ENCODE results near the gene LRIG2. TPM values are rescaled to one million over a fixed set of nuclear protein-coding genes. Genes with fewer than 3 reads are reported as not detected.
A peak's percentile ranks its signal among the peaks of the same experiment; 100 is the strongest.
"Not testable (repeated sequence)": the region's sequence is repeated elsewhere in the genome, so short reads cannot be mapped to it uniquely, and the experiment has no call there.

Gene LRIG2
- total RNA-seq, 1 donor from 2014 or later, result 15.0 TPM

DNA sequence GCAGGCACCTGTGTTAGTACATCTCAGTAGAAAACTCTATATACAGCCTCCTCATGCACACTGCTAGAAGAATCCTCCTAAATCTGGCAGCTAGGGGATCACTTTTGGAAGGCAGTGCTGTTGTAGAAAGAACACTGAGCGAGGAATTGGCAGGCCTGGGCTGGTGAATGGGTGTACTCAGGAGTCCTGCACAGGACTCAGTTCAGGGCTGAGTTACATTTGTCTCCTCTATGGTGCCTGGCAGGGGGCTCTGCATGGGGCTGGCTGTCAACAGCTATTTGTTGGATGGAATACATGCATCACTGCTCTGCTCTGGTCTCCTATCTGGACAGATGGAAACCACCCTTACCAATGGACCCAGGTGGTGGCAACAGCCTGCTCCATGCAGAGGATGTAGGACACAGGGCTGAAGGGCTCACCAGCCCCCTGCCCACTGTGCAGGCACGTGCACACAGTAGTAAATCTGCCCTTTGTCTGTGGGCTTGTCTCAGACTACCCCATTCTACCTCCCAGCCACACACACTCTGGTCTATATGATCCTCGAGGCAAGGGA lies 74.2 kb downstream of the LRIG2 start:
- H3K9me3 ChIP-seq, result no peaks in the 10 kb centered on the region
- ATAC-seq (peak in 1 of 2 donors; percentile 36), DNase-seq (no peak)
- no peak overlapping the region for H3K27ac ChIP-seq
- no peaks in the 10 kb centered on the region for H3K36me3 ChIP-seq
- peaks cover 13% of the 10 kb centered on the region for H3K4me1 ChIP-seq
- TF ChIP-seq, protein P1, sequence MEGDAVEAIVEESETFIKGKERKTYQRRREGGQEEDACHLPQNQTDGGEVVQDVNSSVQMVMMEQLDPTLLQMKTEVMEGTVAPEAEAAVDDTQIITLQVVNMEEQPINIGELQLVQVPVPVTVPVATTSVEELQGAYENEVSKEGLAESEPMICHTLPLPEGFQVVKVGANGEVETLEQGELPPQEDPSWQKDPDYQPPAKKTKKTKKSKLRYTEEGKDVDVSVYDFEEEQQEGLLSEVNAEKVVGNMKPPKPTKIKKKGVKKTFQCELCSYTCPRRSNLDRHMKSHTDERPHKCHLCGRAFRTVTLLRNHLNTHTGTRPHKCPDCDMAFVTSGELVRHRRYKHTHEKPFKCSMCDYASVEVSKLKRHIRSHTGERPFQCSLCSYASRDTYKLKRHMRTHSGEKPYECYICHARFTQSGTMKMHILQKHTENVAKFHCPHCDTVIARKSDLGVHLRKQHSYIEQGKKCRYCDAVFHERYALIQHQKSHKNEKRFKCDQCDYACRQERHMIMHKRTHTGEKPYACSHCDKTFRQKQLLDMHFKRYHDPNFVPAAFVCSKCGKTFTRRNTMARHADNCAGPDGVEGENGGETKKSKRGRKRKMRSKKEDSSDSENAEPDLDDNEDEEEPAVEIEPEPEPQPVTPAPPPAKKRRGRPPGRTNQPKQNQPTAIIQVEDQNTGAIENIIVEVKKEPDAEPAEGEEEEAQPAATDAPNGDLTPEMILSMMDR (IDR thresholded peaks at IDR 0.05), result no peak
- H3K27me3 ChIP-seq (ENCODE audit: low read depth), result no peaks in the 10 kb centered on the region
- intact Hi-C loops (cut with DNase I), result no loop called here
- H3K4me3 ChIP-seq, result no peak overlapping the region

DNA sequence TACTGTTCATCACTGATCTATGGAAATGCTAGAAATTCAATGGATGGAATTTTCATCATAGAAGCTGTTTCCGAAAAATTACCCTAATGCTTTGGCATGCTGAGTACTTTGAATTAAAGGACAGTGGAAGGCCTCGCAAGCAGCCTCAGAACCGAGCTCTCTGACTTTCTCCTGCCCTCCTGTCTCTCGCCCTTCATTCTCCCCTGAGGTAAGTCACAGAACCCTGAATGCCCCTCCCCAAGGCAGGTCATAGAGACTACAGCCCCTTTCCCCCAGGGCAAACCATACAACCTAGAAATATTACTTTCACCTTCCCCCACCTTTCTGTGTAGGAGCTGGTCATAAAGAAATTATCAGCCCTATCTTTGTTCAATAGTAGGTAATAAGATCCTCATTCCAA lies 74.8 kb downstream of the LRIG2 start:
- Histone ChIP-seq H3K4me1 (peaks cover 6% of the 10 kb centered on the region), H3K27me3 (ENCODE audit: low read depth) (no peaks in the 10 kb centered on the region), H3K36me3 (no peaks in the 10 kb centered on the region), H3K4me3 (no peak overlapping the region), H3K9me3 (no peaks in the 10 kb centered on the region), H3K27ac (no peak overlapping the region)
- ATAC-seq, result no peak
- DNase-seq, result no peak
- intact Hi-C loops (cut with DNase I), result no loop called here
- TF ChIP-seq, protein P1 (IDR thresholded peaks at IDR 0.05), result no peak

DNA sequence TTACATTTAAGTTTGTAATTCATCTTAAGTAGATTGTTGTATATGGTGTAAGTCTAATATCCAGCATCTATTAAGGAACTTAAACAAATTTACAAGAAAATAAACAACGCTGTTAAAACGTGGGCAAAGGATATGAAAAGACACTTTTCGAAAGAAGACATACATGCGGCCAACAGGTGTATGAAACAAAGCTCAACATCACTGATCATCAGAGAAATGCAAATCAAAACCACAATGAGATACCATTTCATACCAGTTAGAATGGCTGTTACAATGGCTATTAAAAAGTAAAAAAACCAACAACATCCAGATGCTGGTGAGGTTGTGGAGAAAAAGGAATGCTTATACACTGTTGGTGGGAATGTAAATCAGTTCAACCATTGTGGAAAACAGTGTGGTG lies 77.5 kb downstream of the LRIG2 start:
- H3K9me3 ChIP-seq; ATAC-seq; H3K4me3 ChIP-seq; DNase-seq; H3K4me1 ChIP-seq; H3K27ac ChIP-seq; H3K36me3 ChIP-seq; intact Hi-C loops (cut with DNase I); H3K27me3 ChIP-seq (ENCODE audit: low read depth): not testable (repeated sequence)

DNA sequence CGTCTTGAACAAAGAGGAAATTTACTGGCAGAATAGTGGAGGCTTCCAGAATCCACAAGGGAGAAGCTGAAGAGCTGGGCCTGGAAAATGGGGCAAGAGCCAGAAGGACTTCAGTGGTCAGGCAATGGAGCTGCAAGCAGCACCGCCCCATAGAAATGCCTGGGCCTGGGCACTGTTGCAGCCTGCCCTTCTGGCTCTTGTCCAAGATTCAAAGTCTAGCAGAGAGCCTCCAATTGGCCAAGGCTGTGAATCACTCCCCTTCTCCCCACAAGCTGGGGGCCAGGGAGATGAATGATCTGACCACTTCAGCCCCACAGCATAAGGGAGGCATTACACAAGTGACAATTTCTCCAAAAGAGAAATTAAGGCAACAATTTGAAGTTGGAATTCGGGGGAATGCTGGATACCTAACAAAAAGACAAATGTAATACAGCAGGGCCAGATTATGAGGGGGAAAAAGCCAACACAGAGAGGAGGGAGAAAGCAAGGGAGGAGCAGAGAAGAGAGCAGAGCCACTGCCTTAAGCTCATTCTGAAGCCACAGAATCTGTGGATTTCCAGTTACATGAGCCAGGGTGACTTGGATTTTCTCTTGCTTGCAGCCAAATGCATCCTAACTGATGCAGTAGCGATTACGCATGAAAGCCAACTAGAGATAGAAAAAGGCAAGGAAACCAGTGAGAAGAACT lies 80.3 kb downstream of the LRIG2 start:
- no peak overlapping the region for H3K4me3 ChIP-seq
- H3K36me3 ChIP-seq, result no peaks in the 10 kb centered on the region
- H3K9me3 ChIP-seq, result peaks cover 7% of the 10 kb centered on the region
- ATAC-seq (peak in 1 of 2 donors; percentile 47), DNase-seq (no peak)
- TF ChIP-seq, protein P1 (IDR thresholded peaks at IDR 0.05), result no peak
- H3K27ac ChIP-seq, result no peak overlapping the region
- no peaks in the 10 kb centered on the region for H3K4me1 ChIP-seq
- intact Hi-C loops (cut with DNase I), result no loop called here
- no peaks in the 10 kb centered on the region for H3K27me3 ChIP-seq (ENCODE audit: low read depth)

DNA sequence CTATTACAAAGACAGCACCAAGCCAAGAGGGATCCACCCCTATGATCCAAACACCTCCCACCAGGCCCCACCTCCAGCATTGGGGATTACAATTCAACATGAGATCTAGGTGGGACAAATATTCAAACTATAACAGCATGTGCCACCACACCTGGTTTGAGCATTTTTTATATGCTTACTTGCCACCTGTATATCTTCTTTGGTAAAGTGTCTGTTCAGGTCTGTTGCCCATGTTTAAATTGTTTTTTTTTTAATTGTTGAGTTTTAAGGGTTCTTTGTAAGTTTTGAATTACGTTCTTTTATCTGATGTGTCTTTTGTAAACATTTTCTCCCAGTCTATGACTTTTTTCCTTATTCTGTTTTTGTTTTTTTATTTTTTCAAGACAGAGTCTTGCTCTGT lies 83.4 kb downstream of the LRIG2 start:
- intact Hi-C loops (cut with DNase I), result no loop called here
- Histone ChIP-seq H3K27me3 (ENCODE audit: low read depth) (no peaks in the 10 kb centered on the region), H3K4me1 (no peaks in the 10 kb centered on the region), H3K4me3 (no peak overlapping the region), H3K27ac (no peak overlapping the region), H3K36me3 (no peaks in the 10 kb centered on the region), H3K9me3 (peaks cover 7% of the 10 kb centered on the region)
- ATAC-seq, result no peak
- DNase-seq, result no peak
- TF ChIP-seq, protein P1 (IDR thresholded peaks at IDR 0.05), result no peak

DNA sequence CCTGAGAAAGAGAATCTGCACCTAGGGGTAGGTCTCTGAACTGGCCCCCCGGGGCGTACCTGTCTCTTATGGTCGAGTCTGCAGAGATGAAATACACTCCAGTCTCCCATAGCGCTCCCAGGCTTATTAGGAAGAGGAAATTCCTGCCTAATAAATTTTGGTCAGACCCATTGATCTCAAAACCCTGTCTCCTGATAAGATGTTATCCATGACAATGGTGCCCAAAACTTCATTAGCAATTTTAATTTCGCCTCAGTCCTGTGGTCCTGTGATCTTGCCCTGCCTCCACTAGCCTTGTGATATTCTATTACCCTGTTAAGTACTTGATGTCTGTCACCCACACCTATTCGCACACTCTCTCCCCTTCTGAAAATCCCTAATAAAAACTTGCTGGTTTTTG lies 85.7 kb downstream of the LRIG2 start:
- H3K9me3 ChIP-seq; H3K4me1 ChIP-seq; H3K4me3 ChIP-seq; intact Hi-C loops (cut with DNase I); ATAC-seq; H3K36me3 ChIP-seq; H3K27me3 ChIP-seq (ENCODE audit: low read depth); H3K27ac ChIP-seq; DNase-seq: not testable (repeated sequence)

All from lower lobe of right lung (tissue), 2 donors.